Kidney tubule cell (primary cell): Measurements from ENCODE around the gene PARD6G.

Experiments
- DNase-seq: peaks from one replicate; pipeline ENCODE4 v3.0.0-alpha.2; 2018; ENCODE audit warnings: low spot score

The PARD6G gene

DNA sequence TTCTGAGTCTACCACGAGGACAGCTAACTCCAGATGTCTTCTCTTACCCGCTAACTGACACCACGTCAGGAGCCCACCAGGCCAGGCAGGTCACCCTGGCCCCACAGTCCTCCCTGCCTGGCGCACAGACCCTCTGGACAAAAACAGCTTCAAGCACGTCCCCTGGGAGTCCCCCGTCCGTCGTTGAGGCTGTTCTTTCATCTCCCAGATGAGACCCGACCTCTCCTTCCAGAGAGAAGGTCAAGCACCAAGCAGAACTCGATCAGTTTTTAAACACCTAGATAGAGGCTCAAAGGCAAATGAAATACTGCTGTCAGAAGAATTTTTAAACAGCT, 57.8 kb downstream of the PARD6G start:
- no peak for DNase-seq

DNA sequence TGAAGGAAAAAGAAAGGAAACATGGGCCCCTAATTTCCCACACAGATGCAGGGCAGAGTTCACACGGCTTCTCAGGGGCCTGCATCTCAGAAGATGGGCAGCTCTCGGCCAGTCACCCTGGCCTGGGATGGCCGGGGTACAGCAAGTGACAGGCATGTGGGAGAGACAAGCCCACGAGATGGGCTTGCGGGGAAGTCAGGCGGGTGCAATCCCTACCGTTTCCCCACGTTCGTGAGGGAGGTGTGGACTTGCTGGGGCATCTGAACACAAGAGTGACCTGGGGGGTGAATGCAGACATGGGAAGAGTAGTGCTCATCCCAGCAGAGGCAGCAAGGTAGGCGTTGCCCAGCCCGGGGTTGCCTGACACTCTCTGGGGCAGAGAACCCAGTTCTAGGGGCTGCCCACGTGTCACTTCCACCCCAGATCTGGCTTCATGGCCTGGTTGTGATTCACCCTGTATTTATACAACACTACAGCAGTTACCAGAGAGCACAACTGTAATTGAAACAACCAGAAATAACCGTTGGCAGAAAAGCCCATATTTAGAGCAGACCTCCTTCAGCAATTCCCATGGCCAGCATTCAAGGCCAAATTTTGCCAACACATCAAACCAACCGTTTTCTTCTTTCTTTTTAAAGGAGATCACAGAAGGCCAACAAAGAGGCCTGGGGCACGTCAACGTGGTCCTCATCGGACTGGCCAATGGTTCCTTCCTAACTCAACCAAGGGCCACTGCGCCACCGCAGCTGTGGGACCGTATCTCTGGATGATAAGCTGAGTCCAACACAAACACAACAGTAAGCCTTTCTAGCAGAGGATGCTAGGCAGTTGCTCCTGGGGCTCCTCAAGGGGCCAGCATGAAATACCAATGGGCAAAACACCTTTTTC, 58.4 kb downstream of the PARD6G start:
- no peak for DNase-seq

- no peak for DNase-seq
Measured at GRCh38 chr18:80187956-80188642, 59.2 kb downstream of the PARD6G start.

GRCh38 chr18:80185545-80185944, 61.8 kb downstream of the PARD6G start:
- no peak for DNase-seq

GRCh38 chr18:80184243-80184772, 63.0 kb downstream of the PARD6G start:
- DNase-seq, result no peak

GRCh38 chr18:80183273-80184050, 63.9 kb downstream of the PARD6G start:
- no peak for DNase-seq

- no peak for DNase-seq
Measured at GRCh38 chr18:80182855-80183254, 64.5 kb downstream of the PARD6G start.

- DNase-seq, result no peak
Measured at GRCh38 chr18:80181642-80182461, 65.5 kb downstream of the PARD6G start.

GRCh38 chr18:80180778-80181564, 66.3 kb downstream of the PARD6G start:
- DNase-seq, result no peak

DNA sequence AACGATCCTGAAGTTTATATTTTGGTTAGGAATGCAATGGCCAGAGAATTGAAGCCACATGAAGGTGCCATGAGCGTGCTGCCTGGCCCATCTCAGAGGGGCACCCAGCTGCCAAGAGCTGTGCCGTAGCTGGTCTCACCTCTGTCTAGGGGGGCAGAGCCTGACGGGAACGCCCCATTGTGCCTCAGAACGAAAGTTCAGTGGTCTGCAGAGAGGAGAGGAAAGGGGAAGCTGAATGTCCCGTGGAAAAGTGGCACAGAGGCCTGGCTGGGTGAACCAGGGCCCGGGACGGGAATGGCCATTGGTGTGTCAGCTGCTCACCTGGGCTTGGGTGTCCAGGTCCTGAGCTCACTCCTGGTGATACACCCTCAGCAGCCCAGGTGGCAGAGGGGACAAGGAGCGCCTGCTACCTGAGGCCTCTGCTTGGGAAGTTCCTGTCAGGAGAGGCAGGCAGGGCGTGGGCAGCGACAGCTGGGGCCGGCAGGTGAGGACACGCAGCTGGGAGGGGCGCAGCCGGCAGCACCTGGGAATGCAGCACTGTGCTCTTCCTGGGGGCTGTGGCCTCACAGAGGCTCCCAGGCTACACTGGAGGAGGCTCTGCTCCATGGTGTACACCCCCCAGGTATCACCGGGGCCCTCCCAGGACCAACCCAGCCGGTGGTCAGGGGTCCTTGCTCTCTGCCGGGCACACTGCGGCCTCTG, 67.3 kb downstream of the PARD6G start:
- DNase-seq, result no peak

- DNase-seq, result no peak
Measured at GRCh38 chr18:80178935-80179818, 68.1 kb downstream of the PARD6G start.

DNA sequence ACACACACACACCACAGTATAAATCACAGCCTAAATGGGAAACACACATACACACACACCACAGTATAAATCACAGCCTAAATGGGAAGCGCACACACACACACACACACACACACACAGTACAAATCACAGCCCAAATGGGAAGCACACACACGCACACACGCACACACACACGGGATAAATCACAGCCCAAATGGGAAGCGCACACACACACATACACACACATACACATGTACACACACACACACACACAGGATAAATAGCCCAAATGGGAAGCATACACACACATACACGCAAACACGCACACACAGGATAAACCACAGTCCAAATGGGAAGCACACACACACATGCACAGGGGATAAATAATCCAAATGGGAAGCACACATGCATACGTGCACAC, 70.2 kb downstream of the PARD6G start:
- no peak for DNase-seq

DNA sequence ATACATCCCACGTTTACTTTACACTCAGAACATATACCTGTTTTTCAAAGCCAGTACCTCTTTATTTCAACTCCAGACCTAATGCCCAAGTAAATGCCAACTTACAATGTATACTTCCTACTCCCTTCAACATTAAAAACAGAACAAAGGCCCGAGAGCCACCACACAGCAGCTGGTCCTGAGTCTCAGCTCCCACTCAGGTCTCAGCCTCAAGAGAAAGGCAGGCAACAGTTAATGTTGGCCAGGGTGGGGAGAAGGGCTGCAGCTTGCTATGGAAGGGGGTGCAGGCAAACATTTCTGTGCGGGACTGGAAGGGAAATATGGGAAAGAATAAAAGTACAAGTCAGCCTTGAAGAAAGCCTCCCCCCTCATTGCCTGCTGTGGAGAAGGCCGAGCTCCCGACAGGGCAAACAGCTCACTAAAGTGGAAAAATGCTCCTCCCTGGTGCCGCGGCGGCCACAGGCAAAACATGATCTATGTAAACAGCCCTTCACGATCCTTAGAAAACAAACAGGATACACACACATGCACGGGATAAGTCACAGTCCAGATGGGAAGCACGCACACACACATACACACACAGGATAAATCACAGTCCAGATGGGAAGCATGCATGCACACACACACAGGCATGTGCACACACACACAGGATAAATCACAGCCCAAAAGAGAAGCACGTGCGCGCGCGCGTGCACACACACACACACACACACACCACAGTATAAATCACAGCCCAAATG, 70.8 kb downstream of the PARD6G start:
- no peak for DNase-seq

DNA sequence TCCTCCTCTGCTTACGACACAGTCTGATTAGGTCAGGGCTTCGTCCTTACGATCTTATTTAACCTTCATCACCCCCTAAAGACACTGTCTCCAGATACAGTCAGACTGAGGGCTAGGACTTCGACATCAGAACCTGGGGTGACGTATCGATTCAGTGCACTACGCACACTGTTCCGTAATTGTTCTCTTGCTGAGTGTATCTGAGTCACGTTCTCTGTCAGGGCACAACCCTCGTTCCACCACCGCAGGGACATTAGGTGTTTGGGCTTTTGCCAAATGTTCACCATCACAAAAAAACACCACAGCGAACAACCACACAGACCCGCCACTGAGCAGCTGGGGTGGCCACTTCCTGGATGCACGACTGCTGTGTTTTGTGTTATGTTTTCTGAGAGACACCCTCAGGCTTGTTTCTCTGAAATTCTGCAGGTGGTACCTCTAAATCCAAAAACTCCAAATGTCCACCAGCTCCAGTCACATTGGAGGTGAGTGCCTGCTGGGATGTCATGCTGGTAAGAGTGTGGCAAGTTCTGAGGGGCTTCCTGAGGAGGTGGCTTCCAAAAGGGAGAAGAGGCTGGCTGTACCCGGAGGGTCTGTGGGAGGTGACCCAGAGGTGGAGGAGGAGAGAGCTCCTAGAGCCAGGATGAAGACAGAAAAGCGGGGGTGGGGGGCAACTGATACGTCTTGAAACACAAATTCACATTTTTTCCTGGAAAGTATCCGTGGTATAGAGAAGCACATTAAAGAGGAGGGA, 71.7 kb downstream of the PARD6G start:
- no peak for DNase-seq

GRCh38 chr18:80173060-80173459, 74.3 kb downstream of the PARD6G start:
- DNase-seq, result no peak

GRCh38 chr18:80172056-80172455, 75.3 kb downstream of the PARD6G start:
- DNase-seq, result no peak

- peak; percentile 29 for DNase-seq
Measured at GRCh38 chr18:80171054-80171872, 76.1 kb downstream of the PARD6G start.
